Type B pancreatic cell (in vitro differentiated cells): ENCODE measurements around the gene ADD2. TPM values are rescaled to one million over a fixed set of nuclear protein-coding genes. Genes with fewer than 3 reads are reported as not detected.

Experiments used
- DNase-seq: peaks from one replicate; pipeline ENCODE4 v3.0.0; 2021; ENCODE audit warnings: mixed read lengths; ENCODE audit not compliant: unreplicated experiment; ENCODE audit errors: extremely low spot score
- H3K27ac Mint-ChIP-seq: 2 replicates; pipeline ENCODE4 v1.8.0; 2021; ENCODE audit warnings: mild to moderate bottlenecking, mixed read lengths
- H3K27me3 Mint-ChIP-seq: 2 replicates; pipeline ENCODE4 v1.8.0; 2021; ENCODE audit warnings: mixed read lengths
- H3K36me3 Mint-ChIP-seq: 2 replicates; pipeline ENCODE4 v1.8.0; 2021; ENCODE audit warnings: mixed read lengths
- H3K4me1 Mint-ChIP-seq: one replicate; pipeline ENCODE4 v1.8.0; 2021; ENCODE audit warnings: mixed read lengths; ENCODE audit not compliant: unreplicated experiment
- H3K4me3 Mint-ChIP-seq: 2 replicates; pipeline ENCODE4 v1.8.0; 2021; ENCODE audit warnings: mild to moderate bottlenecking, mixed read lengths
- H3K9me3 Mint-ChIP-seq: 2 replicates; pipeline ENCODE4 v1.8.0; 2021; ENCODE audit warnings: mixed read lengths
- total RNA-seq: library from RNA; stranded (reverse); gene quantifications from 2 replicates; pipeline ENCODE4 v1.2.1, GENCODE V29; 2021; ENCODE audit warnings: low replicate concordance
- TF ChIP-seq, protein P1 (sequence below): fragments of 200-600 bp; sonication (generic); conservative IDR thresholded peaks from 2 replicates; pipeline ENCODE4 v1.5.0; 2021; ENCODE audit warnings: antibody characterized with exemption, mild to moderate bottlenecking

The ADD2 gene
- total RNA-seq, 1 donor from 2014 or later: 5.0 TPM

DNA sequence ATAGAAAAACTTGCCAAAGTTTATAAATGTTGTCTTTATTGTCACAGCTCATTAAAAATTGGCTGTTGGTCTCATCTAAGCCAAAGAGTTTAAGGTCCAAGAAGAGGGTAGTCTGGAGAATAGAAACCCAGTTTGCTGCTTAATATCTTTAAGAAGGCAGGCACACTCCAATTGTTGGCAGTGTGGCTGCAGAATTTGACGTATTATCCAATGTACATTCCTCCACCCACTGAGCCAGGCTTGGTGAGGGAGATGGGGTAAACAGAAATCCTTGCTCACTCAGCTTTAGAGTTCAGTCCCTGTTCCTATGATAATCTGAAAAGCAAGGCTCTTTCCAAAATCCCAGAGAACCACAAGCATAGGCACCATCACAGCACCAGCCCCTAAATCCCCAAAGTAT lies 10.7 kb upstream of the ADD2 start:
- DNase-seq: no peak
- H3K27ac Mint-ChIP-seq: no peak overlapping the region
- no peaks in the 10 kb centered on the region for H3K9me3 Mint-ChIP-seq

DNA sequence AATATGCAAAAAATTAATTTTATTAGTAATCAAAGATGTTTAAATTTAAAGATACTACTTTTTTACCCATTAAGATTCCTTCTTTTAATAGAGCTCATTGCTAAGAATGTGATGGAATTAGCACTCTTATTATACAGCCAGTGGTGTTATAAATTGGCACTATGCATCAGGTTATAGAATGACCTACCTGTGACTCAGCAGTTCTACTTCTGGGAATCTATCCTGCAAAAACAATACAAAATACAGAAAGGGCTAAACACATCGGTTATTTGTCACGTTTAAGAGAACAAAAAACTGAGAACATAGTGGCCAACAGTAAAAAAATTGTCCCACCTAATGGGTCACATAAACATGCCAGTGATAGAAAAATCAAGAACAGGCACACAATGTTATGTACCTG lies 9.4 kb upstream of the ADD2 start:
- TF ChIP-seq, protein P1, sequence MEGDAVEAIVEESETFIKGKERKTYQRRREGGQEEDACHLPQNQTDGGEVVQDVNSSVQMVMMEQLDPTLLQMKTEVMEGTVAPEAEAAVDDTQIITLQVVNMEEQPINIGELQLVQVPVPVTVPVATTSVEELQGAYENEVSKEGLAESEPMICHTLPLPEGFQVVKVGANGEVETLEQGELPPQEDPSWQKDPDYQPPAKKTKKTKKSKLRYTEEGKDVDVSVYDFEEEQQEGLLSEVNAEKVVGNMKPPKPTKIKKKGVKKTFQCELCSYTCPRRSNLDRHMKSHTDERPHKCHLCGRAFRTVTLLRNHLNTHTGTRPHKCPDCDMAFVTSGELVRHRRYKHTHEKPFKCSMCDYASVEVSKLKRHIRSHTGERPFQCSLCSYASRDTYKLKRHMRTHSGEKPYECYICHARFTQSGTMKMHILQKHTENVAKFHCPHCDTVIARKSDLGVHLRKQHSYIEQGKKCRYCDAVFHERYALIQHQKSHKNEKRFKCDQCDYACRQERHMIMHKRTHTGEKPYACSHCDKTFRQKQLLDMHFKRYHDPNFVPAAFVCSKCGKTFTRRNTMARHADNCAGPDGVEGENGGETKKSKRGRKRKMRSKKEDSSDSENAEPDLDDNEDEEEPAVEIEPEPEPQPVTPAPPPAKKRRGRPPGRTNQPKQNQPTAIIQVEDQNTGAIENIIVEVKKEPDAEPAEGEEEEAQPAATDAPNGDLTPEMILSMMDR: no peak
- no peak overlapping the region for H3K4me3 Mint-ChIP-seq
- no peak overlapping the region for H3K27ac Mint-ChIP-seq
- no peak for DNase-seq
- H3K4me1 Mint-ChIP-seq: no peaks in the 10 kb centered on the region
- H3K36me3 Mint-ChIP-seq: no peaks in the 10 kb centered on the region
- peaks cover 86% of the 10 kb centered on the region for H3K27me3 Mint-ChIP-seq
- H3K9me3 Mint-ChIP-seq: no peaks in the 10 kb centered on the region

More for the DNA sequence above, 10.7 kb upstream of the ADD2 start:
- H3K36me3 Mint-ChIP-seq: no peaks in the 10 kb centered on the region
- TF ChIP-seq, protein P1: no peak
- H3K4me3 Mint-ChIP-seq: no peak overlapping the region
- H3K4me1 Mint-ChIP-seq: no peaks in the 10 kb centered on the region
- peaks cover 78% of the 10 kb centered on the region for H3K27me3 Mint-ChIP-seq

DNA sequence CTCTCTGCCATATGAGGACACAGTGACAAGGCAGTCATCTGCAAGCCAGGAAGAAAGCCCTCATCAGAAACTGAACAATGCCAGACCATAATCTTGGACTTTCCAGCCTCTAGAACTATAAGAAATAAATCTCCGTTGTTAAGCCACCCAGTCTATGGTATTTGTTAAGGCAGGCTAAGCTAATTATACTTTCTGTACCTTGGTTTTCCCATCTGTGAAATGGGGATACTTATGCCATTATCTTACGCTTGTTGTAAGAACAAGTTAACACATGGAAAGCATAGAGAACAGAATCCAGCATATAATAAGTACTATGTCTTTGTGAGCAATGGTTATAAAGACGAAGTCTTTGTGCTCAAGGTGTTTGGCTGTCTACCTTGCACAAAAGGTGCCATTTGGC lies 8.3 kb upstream of the ADD2 start:
- TF ChIP-seq, protein P1: no peak
- no peak for DNase-seq
- no peak overlapping the region for H3K4me3 Mint-ChIP-seq
- H3K4me1 Mint-ChIP-seq: no peaks in the 10 kb centered on the region
- H3K36me3 Mint-ChIP-seq: no peaks in the 10 kb centered on the region
- no peaks in the 10 kb centered on the region for H3K9me3 Mint-ChIP-seq
- H3K27me3 Mint-ChIP-seq: peaks cover 89% of the 10 kb centered on the region
- no peak overlapping the region for H3K27ac Mint-ChIP-seq

DNA sequence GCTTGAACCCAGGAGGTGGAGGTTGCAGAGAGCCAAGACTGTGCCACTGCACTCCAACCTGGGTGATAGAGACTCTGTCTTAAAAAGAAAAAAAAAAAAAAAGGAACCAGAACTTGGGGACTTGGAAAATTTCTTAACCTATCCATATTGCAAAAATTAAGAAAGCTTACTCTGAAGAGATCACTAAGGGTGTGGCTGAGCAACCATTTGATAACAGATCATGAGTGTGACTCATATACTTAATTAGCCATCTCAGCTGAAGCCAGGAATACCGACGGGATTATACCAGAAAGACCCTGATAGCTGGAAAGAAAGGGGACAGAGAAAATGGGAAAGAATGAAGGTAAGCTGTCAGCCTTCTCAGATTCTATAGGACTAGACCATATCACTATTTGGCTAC lies 7.1 kb upstream of the ADD2 start:
- DNase-seq: no peak
- H3K27ac Mint-ChIP-seq: no peak overlapping the region
- H3K27me3 Mint-ChIP-seq: peaks cover 89% of the 10 kb centered on the region
- TF ChIP-seq, protein P1: no peak
- H3K4me1 Mint-ChIP-seq: no peaks in the 10 kb centered on the region
- H3K4me3 Mint-ChIP-seq: no peak overlapping the region
- H3K36me3 Mint-ChIP-seq: no peaks in the 10 kb centered on the region
- H3K9me3 Mint-ChIP-seq: no peaks in the 10 kb centered on the region

DNA sequence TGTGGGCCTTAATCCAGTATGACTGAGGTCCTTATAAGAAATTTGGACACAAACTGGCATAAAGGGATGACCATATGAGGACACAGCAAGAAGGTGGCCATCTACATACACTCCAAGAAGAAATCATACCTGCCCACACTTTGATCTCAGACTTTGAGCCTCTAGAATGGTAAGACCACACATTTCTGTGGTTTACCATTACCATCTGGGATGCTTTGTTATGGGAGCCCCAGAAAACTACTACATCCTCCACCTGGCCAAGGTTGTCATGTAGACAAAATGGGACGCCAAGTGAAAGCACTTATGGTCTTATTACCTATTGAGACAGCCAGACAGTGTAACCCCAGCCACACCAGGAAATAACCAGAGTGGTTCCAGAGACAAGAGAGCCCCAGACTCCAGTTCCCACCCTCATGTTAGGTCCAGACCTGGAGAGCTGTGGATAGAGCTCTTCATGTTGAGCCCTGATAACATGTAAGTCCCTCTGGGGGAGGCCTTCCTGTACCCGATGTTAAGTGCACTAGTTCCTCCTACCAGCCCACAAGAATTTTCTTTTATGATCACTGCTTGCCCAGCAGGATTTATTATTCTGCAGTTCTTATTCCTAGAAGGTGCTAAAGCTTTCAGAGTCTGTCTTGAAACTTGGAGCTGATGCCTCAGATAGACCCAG lies 4.6 kb upstream of the ADD2 start:
- Mint-ChIP-seq H3K36me3 (no peaks in the 10 kb centered on the region), H3K27ac (no peak overlapping the region), H3K27me3 (peaks cover 89% of the 10 kb centered on the region), H3K9me3 (no peaks in the 10 kb centered on the region), H3K4me3 (no peak overlapping the region), H3K4me1 (no peaks in the 10 kb centered on the region)
- TF ChIP-seq, protein P1: no peak
- no peak for DNase-seq
